ENCODE results near the gene SLC6A18. TPM values are rescaled to one million over a fixed set of nuclear protein-coding genes. Genes with fewer than 3 reads are reported as not detected.
"Not testable (repeated sequence)": the region's sequence is repeated elsewhere in the genome, so short reads cannot be mapped to it uniquely, and the experiment has no call there.

Gene SLC6A18
- total and polyA plus RNA-seq, 2 donors (not counting 1 experiment from before 2014, with no cell fraction given) = not detected

DNA sequence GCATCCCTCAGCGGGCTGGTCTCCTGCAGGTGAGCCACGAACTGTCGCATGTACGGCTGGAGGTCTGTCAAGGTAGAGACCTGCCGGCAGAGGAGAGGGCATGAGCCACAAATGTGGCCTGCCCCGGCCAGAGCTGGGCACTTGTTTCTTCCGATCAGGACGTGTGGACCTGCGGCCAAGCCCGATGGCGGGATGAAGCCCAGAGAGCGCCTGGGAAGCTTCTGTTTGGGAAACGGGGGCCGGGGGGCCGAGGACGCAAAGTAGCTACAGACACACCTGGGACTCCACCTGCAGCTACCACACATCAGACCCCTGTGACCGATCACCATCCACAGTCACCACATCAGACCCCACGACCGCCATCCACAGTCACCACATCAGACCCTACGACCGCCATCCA lies 47.0 kb downstream of the SLC6A18 start:
- no peak overlapping the region for H3K4me3 ChIP-seq (replicated peaks in 1 of 4; ENCODE audit: control extremely low read depth in 1 of 4, insufficient read depth in 1 of 4, low read depth in 3 of 4, low read length in 4 of 4)
- H3K36me3 ChIP-seq (ENCODE audit: control insufficient read depth, insufficient read depth, low read length) = no peaks in the 10 kb centered on the region
- no peak overlapping the region for H2AFZ ChIP-seq (ENCODE audit: low read length)
- H4K20me1 ChIP-seq (ENCODE audit: control insufficient read depth, extremely low read depth, insufficient read depth, low read length) = no peaks in the 10 kb centered on the region
- no peak overlapping the region for H3K27ac ChIP-seq (ENCODE audit: insufficient read depth, low read length)
- H3K79me2 ChIP-seq (ENCODE audit: control insufficient read depth, insufficient read depth, low read length) = no peaks in the 10 kb centered on the region
- H3K4me1 ChIP-seq (ENCODE audit: control insufficient read depth, extremely low read depth, insufficient read depth, low read length) = no peaks in the 10 kb centered on the region
- DNase-seq (ENCODE audit: low read depth in 2 of 2) = no peak
- H3K27me3 ChIP-seq (ENCODE audit: control insufficient read depth, insufficient read depth, low read length) = no peaks in the 10 kb centered on the region
- no peaks in the 10 kb centered on the region for H3K9me3 ChIP-seq (ENCODE audit: control insufficient read depth, insufficient read depth, low read depth, low read length)
- H3K9ac ChIP-seq (ENCODE audit: insufficient read depth, low read length) = no peak overlapping the region
- no peak overlapping the region for H3K4me2 ChIP-seq (ENCODE audit: extremely low read depth, insufficient read depth, low read length)
- TF ChIP-seq EZH2 (IDR thresholded peaks at IDR 0.05; ENCODE audit: low read length, missing control alignments) = no peak
- TF ChIP-seq, protein P1, sequence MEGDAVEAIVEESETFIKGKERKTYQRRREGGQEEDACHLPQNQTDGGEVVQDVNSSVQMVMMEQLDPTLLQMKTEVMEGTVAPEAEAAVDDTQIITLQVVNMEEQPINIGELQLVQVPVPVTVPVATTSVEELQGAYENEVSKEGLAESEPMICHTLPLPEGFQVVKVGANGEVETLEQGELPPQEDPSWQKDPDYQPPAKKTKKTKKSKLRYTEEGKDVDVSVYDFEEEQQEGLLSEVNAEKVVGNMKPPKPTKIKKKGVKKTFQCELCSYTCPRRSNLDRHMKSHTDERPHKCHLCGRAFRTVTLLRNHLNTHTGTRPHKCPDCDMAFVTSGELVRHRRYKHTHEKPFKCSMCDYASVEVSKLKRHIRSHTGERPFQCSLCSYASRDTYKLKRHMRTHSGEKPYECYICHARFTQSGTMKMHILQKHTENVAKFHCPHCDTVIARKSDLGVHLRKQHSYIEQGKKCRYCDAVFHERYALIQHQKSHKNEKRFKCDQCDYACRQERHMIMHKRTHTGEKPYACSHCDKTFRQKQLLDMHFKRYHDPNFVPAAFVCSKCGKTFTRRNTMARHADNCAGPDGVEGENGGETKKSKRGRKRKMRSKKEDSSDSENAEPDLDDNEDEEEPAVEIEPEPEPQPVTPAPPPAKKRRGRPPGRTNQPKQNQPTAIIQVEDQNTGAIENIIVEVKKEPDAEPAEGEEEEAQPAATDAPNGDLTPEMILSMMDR (conservative IDR thresholded peaks at IDR 0.05 in 1 of 2, IDR thresholded peaks at IDR 0.05 in 1 of 2; ENCODE audit: low read depth in 1 of 2, low read length in 2 of 2) = no peak

- Histone ChIP-seq H3K36me3 (ENCODE audit: control insufficient read depth, insufficient read depth, low read length) (no peaks in the 10 kb centered on the region), H4K20me1 (ENCODE audit: control insufficient read depth, extremely low read depth, insufficient read depth, low read length) (no peaks in the 10 kb centered on the region), H3K27me3 (ENCODE audit: control insufficient read depth, insufficient read depth, low read length) (no peaks in the 10 kb centered on the region), H3K27ac (ENCODE audit: insufficient read depth, low read length) (no peak overlapping the region), H3K9me3 (ENCODE audit: control insufficient read depth, insufficient read depth, low read depth, low read length) (no peaks in the 10 kb centered on the region), H3K4me1 (ENCODE audit: control insufficient read depth, extremely low read depth, insufficient read depth, low read length) (no peaks in the 10 kb centered on the region), H2AFZ (ENCODE audit: low read length) (no peak overlapping the region), H3K4me3 (replicated peaks in 1 of 4; ENCODE audit: control extremely low read depth in 1 of 4, insufficient read depth in 1 of 4, low read depth in 3 of 4, low read length in 4 of 4) (no peak overlapping the region), H3K79me2 (ENCODE audit: control insufficient read depth, insufficient read depth, low read length) (no peaks in the 10 kb centered on the region), H3K4me2 (ENCODE audit: extremely low read depth, insufficient read depth, low read length) (no peak overlapping the region), H3K9ac (ENCODE audit: insufficient read depth, low read length) (no peak overlapping the region)
- no peak for TF ChIP-seq EZH2 (IDR thresholded peaks at IDR 0.05; ENCODE audit: low read length, missing control alignments)
- TF ChIP-seq, protein P1 (conservative IDR thresholded peaks at IDR 0.05 in 1 of 2, IDR thresholded peaks at IDR 0.05 in 1 of 2; ENCODE audit: low read depth in 1 of 2, low read length in 2 of 2) = no peak
- no peak for DNase-seq (ENCODE audit: low read depth in 2 of 2)
Measured at GRCh38 chr5:1273745-1274144, 48.6 kb downstream of the SLC6A18 start.

- Histone ChIP-seq H3K79me2 (ENCODE audit: control insufficient read depth, insufficient read depth, low read length) (no peaks in the 10 kb centered on the region), H3K4me1 (ENCODE audit: control insufficient read depth, extremely low read depth, insufficient read depth, low read length) (no peaks in the 10 kb centered on the region), H3K9ac (ENCODE audit: insufficient read depth, low read length) (no peak overlapping the region), H3K27me3 (ENCODE audit: control insufficient read depth, insufficient read depth, low read length) (no peaks in the 10 kb centered on the region), H3K4me3 (replicated peaks in 1 of 4; ENCODE audit: control extremely low read depth in 1 of 4, insufficient read depth in 1 of 4, low read depth in 3 of 4, low read length in 4 of 4) (no peak overlapping the region), H4K20me1 (ENCODE audit: control insufficient read depth, extremely low read depth, insufficient read depth, low read length) (no peaks in the 10 kb centered on the region), H3K27ac (ENCODE audit: insufficient read depth, low read length) (no peak overlapping the region), H3K9me3 (ENCODE audit: control insufficient read depth, insufficient read depth, low read depth, low read length) (no peaks in the 10 kb centered on the region), H3K4me2 (ENCODE audit: extremely low read depth, insufficient read depth, low read length) (no peak overlapping the region), H3K36me3 (ENCODE audit: control insufficient read depth, insufficient read depth, low read length) (no peaks in the 10 kb centered on the region), H2AFZ (ENCODE audit: low read length) (no peak overlapping the region)
- TF ChIP-seq, protein P1 (conservative IDR thresholded peaks at IDR 0.05 in 1 of 2, IDR thresholded peaks at IDR 0.05 in 1 of 2; ENCODE audit: low read depth in 1 of 2, low read length in 2 of 2) = no peak
- TF ChIP-seq EZH2 (IDR thresholded peaks at IDR 0.05; ENCODE audit: low read length, missing control alignments) = no peak
- no peak for DNase-seq (ENCODE audit: low read depth in 2 of 2)
Measured at GRCh38 chr5:1274471-1274870, 49.3 kb downstream of the SLC6A18 start.

DNA sequence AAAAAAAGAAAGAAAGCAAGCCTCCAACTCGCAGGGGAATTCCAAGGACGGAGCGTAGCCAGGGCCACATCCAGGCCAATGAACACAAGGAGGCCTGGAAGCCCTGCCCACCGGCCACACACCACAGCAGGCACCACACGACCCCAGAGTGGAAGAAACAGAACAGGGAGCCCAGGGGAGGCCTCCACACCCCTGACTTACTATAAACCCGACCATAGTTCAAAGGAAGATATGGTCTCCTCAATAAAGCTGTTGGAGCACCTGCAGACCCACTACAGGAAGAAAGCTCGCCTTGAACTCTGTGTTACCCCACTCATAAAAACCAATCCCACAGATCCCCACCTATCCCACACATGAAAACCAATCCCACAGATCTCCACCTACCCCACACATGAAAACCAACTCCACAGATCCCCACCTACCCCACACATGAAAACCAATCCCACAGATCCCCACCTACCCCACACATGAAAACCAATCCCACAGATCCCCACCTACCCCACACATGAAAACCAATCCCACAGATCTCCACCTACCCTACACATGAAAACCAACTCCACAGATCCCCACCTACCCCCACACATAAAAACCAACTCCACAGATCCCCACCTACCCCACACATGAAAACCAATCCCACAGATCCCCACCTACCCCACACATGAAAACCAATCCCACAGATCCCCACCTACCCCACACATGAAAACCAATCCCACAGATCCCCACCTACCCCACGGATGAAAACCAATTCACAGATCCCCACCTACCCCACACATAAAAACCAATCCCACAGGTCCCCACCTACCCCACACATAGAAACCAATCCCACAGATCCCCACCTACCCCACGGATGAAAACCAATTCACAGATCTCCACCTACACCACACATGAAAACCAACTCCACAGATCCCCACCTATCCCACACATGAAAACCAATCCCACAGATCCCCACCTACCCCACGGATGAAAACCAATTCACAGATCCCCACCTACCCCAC lies 50.5 kb downstream of the SLC6A18 start:
- H3K4me3 ChIP-seq (replicated peaks in 1 of 4; ENCODE audit: control extremely low read depth in 1 of 4, insufficient read depth in 1 of 4, low read depth in 3 of 4, low read length in 4 of 4); H4K20me1 ChIP-seq (ENCODE audit: control insufficient read depth, extremely low read depth, insufficient read depth, low read length); H3K27me3 ChIP-seq (ENCODE audit: control insufficient read depth, insufficient read depth, low read length); H3K9me3 ChIP-seq (ENCODE audit: control insufficient read depth, insufficient read depth, low read depth, low read length); H3K27ac ChIP-seq (ENCODE audit: insufficient read depth, low read length); DNase-seq (ENCODE audit: low read depth in 2 of 2); H3K4me2 ChIP-seq (ENCODE audit: extremely low read depth, insufficient read depth, low read length); H2AFZ ChIP-seq (ENCODE audit: low read length); H3K9ac ChIP-seq (ENCODE audit: insufficient read depth, low read length); H3K4me1 ChIP-seq (ENCODE audit: control insufficient read depth, extremely low read depth, insufficient read depth, low read length); H3K79me2 ChIP-seq (ENCODE audit: control insufficient read depth, insufficient read depth, low read length); H3K36me3 ChIP-seq (ENCODE audit: control insufficient read depth, insufficient read depth, low read length): not testable (repeated sequence)

Measured in fibroblast of lung (primary cell).